ENCODE data around the gene CNTRL. TPM values are rescaled to one million over a fixed set of nuclear protein-coding genes. Genes with fewer than 3 reads are reported as not detected.
"Not testable (repeated sequence)": the region's sequence is repeated elsewhere in the genome, so short reads cannot be mapped to it uniquely, and the experiment has no call there.

Gene CNTRL
- total RNA-seq, 2 experiments from 2014 or later, result 80.3 to 107 TPM

GRCh38 chr9:121123816-121124535 lies 49.2 kb downstream of the CNTRL start:
- no peak overlapping the region for H3K4me3 Mint-ChIP-seq
- no peaks in the 10 kb centered on the region for H3K9me3 Mint-ChIP-seq (ENCODE audit: low read depth)
- DNase-seq, result no peak
- H3K4me1 Mint-ChIP-seq, result peaks cover 37% of the 10 kb centered on the region
- H3K27ac Mint-ChIP-seq, result no peak overlapping the region
- no peak for ATAC-seq
- H3K27me3 Mint-ChIP-seq, result no peaks in the 10 kb centered on the region
- peaks cover 59% of the 10 kb centered on the region for H3K36me3 Mint-ChIP-seq
- CTCF ChIA-PET, result interaction anchor here (0.7 to 2.1 kb wide), 4 partner anchors 9 to 52 kb away, joined by 4 to 5 read pairs (median 4); no protein-coding TSS in a partner anchor

- H3K27me3 Mint-ChIP-seq, result no peaks in the 10 kb centered on the region
- no peak overlapping the region for H3K27ac Mint-ChIP-seq
- H3K4me1 Mint-ChIP-seq, result peaks cover 39% of the 10 kb centered on the region
- CTCF ChIA-PET, result interaction anchor here (1.5 kb wide), 1 partner anchor 37 kb away, joined by 3 read pairs; no protein-coding TSS in a partner anchor
- ATAC-seq, result no peak
- no peaks in the 10 kb centered on the region for H3K9me3 Mint-ChIP-seq (ENCODE audit: low read depth)
- peaks cover 65% of the 10 kb centered on the region for H3K36me3 Mint-ChIP-seq
- DNase-seq, result no peak
- H3K4me3 Mint-ChIP-seq, result no peak overlapping the region
These were observed 50.8 kb downstream of the CNTRL start for GRCh38 chr9:121125590-121125989.

- DNase-seq; ATAC-seq; CTCF ChIA-PET; H3K9me3 Mint-ChIP-seq (ENCODE audit: low read depth); H3K4me3 Mint-ChIP-seq; H3K27ac Mint-ChIP-seq; H3K27me3 Mint-ChIP-seq: not testable (repeated sequence)
- H3K4me1 Mint-ChIP-seq, result peaks cover 44% of the 10 kb centered on the region
- H3K36me3 Mint-ChIP-seq, result peaks cover 76% of the 10 kb centered on the region
These were observed 54.6 kb downstream of the CNTRL start for GRCh38 chr9:121129384-121129783.

- Mint-ChIP-seq H3K36me3 (peaks cover 72% of the 10 kb centered on the region), H3K27me3 (no peaks in the 10 kb centered on the region), H3K4me3 (peak overlapping the region; percentile 15), H3K4me1 (peaks cover 48% of the 10 kb centered on the region), H3K9me3 (ENCODE audit: low read depth) (no peaks in the 10 kb centered on the region), H3K27ac (peak overlapping the region; percentile 67)
- DNase-seq (peak; percentile 90), ATAC-seq (peak; percentile 99)
- CTCF ChIA-PET, result interaction anchor here (1.2 to 2.8 kb wide), 8 partner anchors 9 to 513 kb away, joined by 3 to 16 read pairs (median 4); no protein-coding TSS in a partner anchor
These were observed 58.5 kb downstream of the CNTRL start for GRCh38 chr9:121133104-121133816.

- H3K27me3 Mint-ChIP-seq, result no peaks in the 10 kb centered on the region
- CTCF ChIA-PET, result interaction anchor here (0.6 to 1.0 kb wide), 3 partner anchors 11 to 14 kb away, joined by 3 to 5 read pairs (median 3); no protein-coding TSS in a partner anchor
- peaks cover 37% of the 10 kb centered on the region for H3K4me1 Mint-ChIP-seq
These were observed 60.9 kb downstream of the CNTRL start for GRCh38 chr9:121135642-121136041.

GRCh38 chr9:121138561-121138960 lies 63.8 kb downstream of the CNTRL start:
- DNase-seq (no peak), ATAC-seq (no peak)
- H3K36me3 Mint-ChIP-seq, result peaks cover 69% of the 10 kb centered on the region
- CTCF ChIA-PET, result no interaction called here
- no peaks in the 10 kb centered on the region for H3K9me3 Mint-ChIP-seq (ENCODE audit: low read depth)
- no peak overlapping the region for H3K4me3 Mint-ChIP-seq
- H3K4me1 Mint-ChIP-seq, result peaks cover 9% of the 10 kb centered on the region
- H3K27ac Mint-ChIP-seq, result no peak overlapping the region
- H3K27me3 Mint-ChIP-seq, result no peaks in the 10 kb centered on the region

More at GRCh38 chr9:121135642-121136041, 60.9 kb downstream of the CNTRL start:
- Mint-ChIP-seq H3K9me3 (ENCODE audit: low read depth) (no peaks in the 10 kb centered on the region), H3K36me3 (peaks cover 70% of the 10 kb centered on the region), H3K27ac (no peak overlapping the region), H3K4me3 (no peak overlapping the region)
- DNase-seq, result no peak
- ATAC-seq, result no peak

GRCh38 chr9:121138973-121139372 lies 64.2 kb downstream of the CNTRL start:
- no peak for DNase-seq
- CTCF ChIA-PET, result no interaction called here
- Mint-ChIP-seq H3K27ac (no peak overlapping the region), H3K4me1 (peaks cover 8% of the 10 kb centered on the region), H3K27me3 (no peaks in the 10 kb centered on the region), H3K36me3 (peaks cover 70% of the 10 kb centered on the region), H3K9me3 (ENCODE audit: low read depth) (no peaks in the 10 kb centered on the region), H3K4me3 (no peak overlapping the region)
- no peak for ATAC-seq

- H3K27ac Mint-ChIP-seq, result no peak overlapping the region
These were observed 65.4 kb downstream of the CNTRL start for GRCh38 chr9:121140162-121140561.

GRCh38 chr9:121141306-121141705 lies 66.6 kb downstream of the CNTRL start:
- no peaks in the 10 kb centered on the region for H3K9me3 Mint-ChIP-seq (ENCODE audit: low read depth)
- no peak for ATAC-seq
- CTCF ChIA-PET, result interaction anchor here (1.5 kb wide), 1 partner anchor 81 kb away, joined by 3 read pairs; no protein-coding TSS in a partner anchor
- peaks cover 2% of the 10 kb centered on the region for H3K4me1 Mint-ChIP-seq
- no peaks in the 10 kb centered on the region for H3K27me3 Mint-ChIP-seq
- DNase-seq, result no peak
- no peak overlapping the region for H3K4me3 Mint-ChIP-seq
- H3K27ac Mint-ChIP-seq, result peak overlapping the region; percentile 42
- peaks cover 75% of the 10 kb centered on the region for H3K36me3 Mint-ChIP-seq

More at GRCh38 chr9:121140162-121140561, 65.4 kb downstream of the CNTRL start:
- no peak for DNase-seq
- H3K9me3 Mint-ChIP-seq (ENCODE audit: low read depth), result no peaks in the 10 kb centered on the region
- no peak for ATAC-seq
- H3K4me3 Mint-ChIP-seq, result no peak overlapping the region
- no peaks in the 10 kb centered on the region for H3K27me3 Mint-ChIP-seq
- CTCF ChIA-PET, result no interaction called here
- H3K4me1 Mint-ChIP-seq, result peaks cover 2% of the 10 kb centered on the region
- H3K36me3 Mint-ChIP-seq, result peaks cover 74% of the 10 kb centered on the region

GRCh38 chr9:121141706-121142105 lies 67.0 kb downstream of the CNTRL start:
- peaks cover 76% of the 10 kb centered on the region for H3K36me3 Mint-ChIP-seq
- peaks cover 4% of the 10 kb centered on the region for H3K4me1 Mint-ChIP-seq
- no peak overlapping the region for H3K4me3 Mint-ChIP-seq
- no peak for DNase-seq
- CTCF ChIA-PET, result interaction anchor here (1.5 kb wide), 1 partner anchor 82 kb away, joined by 3 read pairs; no protein-coding TSS in a partner anchor
- no peak for ATAC-seq
- H3K27me3 Mint-ChIP-seq, result no peaks in the 10 kb centered on the region
- no peaks in the 10 kb centered on the region for H3K9me3 Mint-ChIP-seq (ENCODE audit: low read depth)
- no peak overlapping the region for H3K27ac Mint-ChIP-seq

- no peaks in the 10 kb centered on the region for H3K27me3 Mint-ChIP-seq
- DNase-seq, result no peak
- CTCF ChIA-PET, result no interaction called here
- H3K27ac Mint-ChIP-seq, result no peak overlapping the region
- H3K4me3 Mint-ChIP-seq, result no peak overlapping the region
- H3K36me3 Mint-ChIP-seq, result peaks cover 75% of the 10 kb centered on the region
- ATAC-seq, result no peak
- H3K4me1 Mint-ChIP-seq, result peaks cover 14% of the 10 kb centered on the region
- no peaks in the 10 kb centered on the region for H3K9me3 Mint-ChIP-seq (ENCODE audit: low read depth)
These were observed 69.0 kb downstream of the CNTRL start for GRCh38 chr9:121143771-121144170.

- no peak overlapping the region for H3K4me3 Mint-ChIP-seq
- H3K4me1 Mint-ChIP-seq, result peaks cover 14% of the 10 kb centered on the region
- CTCF ChIA-PET, result no interaction called here
- DNase-seq (no peak), ATAC-seq (no peak)
- H3K9me3 Mint-ChIP-seq (ENCODE audit: low read depth), result no peaks in the 10 kb centered on the region
- no peaks in the 10 kb centered on the region for H3K27me3 Mint-ChIP-seq
- peaks cover 72% of the 10 kb centered on the region for H3K36me3 Mint-ChIP-seq
- H3K27ac Mint-ChIP-seq, result no peak overlapping the region
These were observed 69.7 kb downstream of the CNTRL start for GRCh38 chr9:121144482-121144881.

GRCh38 chr9:121150188-121150587 lies 75.4 kb downstream of the CNTRL start:
- CTCF ChIA-PET, result no interaction called here
- no peak overlapping the region for H3K4me3 Mint-ChIP-seq
- H3K27ac Mint-ChIP-seq, result peak overlapping the region; percentile 6

More at GRCh38 chr9:121150188-121150587, 75.4 kb downstream of the CNTRL start:
- Mint-ChIP-seq H3K36me3 (peaks cover 59% of the 10 kb centered on the region), H3K9me3 (ENCODE audit: low read depth) (no peaks in the 10 kb centered on the region), H3K27me3 (no peaks in the 10 kb centered on the region), H3K4me1 (peaks cover 41% of the 10 kb centered on the region)
- ATAC-seq (no peak), DNase-seq (no peak)
